WTC11 (cell line): ENCODE data around the gene PPP1R26.

Source experiments
- JUN ChIP-seq: sonication (generic); formaldehyde crosslinking; IDR thresholded peaks from 2 replicates; pipeline ENCODE4 v1.8.0; 2023; ENCODE audit warnings: mild to moderate bottlenecking, missing genetic modification reagents
- TCF7 ChIP-seq: sonication (generic); formaldehyde crosslinking; IDR thresholded peaks from 2 replicates; pipeline ENCODE4 v1.8.0; 2022; ENCODE audit warnings: mild to moderate bottlenecking, low read depth, missing genetic modification reagents, moderate library complexity
- TF ChIP-seq, protein P1 (sequence below): fragments of 200-600 bp; IDR thresholded peaks from 2 replicates; pipeline ENCODE4 v1.8.0; 2022; ENCODE audit warnings: antibody characterized with exemption
- TF ChIP-seq, protein P2 (sequence below): sonication (generic); formaldehyde crosslinking; IDR thresholded peaks from 2 replicates; pipeline ENCODE4 v1.8.1; 2022; ENCODE audit warnings: mild to moderate bottlenecking, missing genetic modification reagents, moderate library complexity, borderline replicate concordance
- TF ChIP-seq, protein P3 (sequence below): sonication (generic); formaldehyde crosslinking; IDR thresholded peaks from 2 replicates; pipeline ENCODE4 v1.8.1; 2022; ENCODE audit warnings: low read depth, missing genetic modification reagents, borderline replicate concordance
- TF ChIP-seq, protein P4 (sequence below): sonication (generic); formaldehyde crosslinking; IDR thresholded peaks from 2 replicates; pipeline ENCODE4 v1.8.0; 2022; ENCODE audit warnings: mild to moderate bottlenecking, missing genetic modification reagents
- TF ChIP-seq, protein P5 (sequence below): sonication (generic); formaldehyde crosslinking; IDR thresholded peaks from 2 replicates; pipeline ENCODE4 v1.8.0; 2023; ENCODE audit warnings: missing genetic modification reagents

DNA sequence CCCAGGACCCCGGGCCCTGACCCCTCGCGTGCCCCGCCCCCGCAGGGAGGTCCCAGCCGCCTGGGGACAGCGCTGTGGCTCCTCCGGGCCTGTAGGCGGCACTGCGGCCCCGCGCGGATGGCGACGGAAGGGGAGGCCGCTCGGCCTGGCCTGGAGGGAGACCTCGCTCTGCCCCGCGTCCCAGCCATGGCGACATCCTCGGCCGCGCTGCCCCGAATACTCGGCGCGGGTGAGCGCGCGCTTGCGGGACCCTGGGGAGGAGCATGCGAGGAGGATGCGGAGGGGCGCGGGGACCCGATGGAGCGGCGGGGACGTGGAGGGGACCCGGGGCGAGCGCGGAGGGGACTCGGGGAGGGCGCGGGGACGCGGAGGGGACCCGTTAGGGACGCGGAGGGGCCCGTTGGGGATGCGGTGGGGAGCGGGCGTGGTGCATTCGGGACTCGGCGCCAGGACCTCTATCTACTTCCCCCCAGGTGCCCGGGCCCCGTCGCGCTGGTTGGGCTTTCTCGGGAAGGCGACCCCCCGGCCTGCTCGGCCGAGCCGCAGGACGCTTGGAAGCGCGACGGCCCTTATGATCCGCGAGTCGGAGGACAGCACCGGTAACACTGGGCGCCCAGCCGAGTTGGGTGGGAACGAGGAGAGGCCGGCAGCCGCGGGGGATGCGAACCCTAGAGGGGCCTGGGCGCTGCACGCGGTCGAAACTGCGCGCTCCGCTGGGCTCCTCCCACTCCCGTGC lies 21.1 kb downstream of the PPP1R26 start, which contains the start of gene MRPS2:
- TF ChIP-seq, protein P1, sequence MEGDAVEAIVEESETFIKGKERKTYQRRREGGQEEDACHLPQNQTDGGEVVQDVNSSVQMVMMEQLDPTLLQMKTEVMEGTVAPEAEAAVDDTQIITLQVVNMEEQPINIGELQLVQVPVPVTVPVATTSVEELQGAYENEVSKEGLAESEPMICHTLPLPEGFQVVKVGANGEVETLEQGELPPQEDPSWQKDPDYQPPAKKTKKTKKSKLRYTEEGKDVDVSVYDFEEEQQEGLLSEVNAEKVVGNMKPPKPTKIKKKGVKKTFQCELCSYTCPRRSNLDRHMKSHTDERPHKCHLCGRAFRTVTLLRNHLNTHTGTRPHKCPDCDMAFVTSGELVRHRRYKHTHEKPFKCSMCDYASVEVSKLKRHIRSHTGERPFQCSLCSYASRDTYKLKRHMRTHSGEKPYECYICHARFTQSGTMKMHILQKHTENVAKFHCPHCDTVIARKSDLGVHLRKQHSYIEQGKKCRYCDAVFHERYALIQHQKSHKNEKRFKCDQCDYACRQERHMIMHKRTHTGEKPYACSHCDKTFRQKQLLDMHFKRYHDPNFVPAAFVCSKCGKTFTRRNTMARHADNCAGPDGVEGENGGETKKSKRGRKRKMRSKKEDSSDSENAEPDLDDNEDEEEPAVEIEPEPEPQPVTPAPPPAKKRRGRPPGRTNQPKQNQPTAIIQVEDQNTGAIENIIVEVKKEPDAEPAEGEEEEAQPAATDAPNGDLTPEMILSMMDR = peak; percentile 32; the same call in 1 of the 2 replicates
- TF ChIP-seq, protein P2, sequence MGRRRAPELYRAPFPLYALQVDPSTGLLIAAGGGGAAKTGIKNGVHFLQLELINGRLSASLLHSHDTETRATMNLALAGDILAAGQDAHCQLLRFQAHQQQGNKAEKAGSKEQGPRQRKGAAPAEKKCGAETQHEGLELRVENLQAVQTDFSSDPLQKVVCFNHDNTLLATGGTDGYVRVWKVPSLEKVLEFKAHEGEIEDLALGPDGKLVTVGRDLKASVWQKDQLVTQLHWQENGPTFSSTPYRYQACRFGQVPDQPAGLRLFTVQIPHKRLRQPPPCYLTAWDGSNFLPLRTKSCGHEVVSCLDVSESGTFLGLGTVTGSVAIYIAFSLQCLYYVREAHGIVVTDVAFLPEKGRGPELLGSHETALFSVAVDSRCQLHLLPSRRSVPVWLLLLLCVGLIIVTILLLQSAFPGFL (CRISPR knock-in tag) = no peak; the same call in 1 of the 2 replicates
- TF ChIP-seq JUN (CRISPR knock-in tag) (no peak), TCF7 (no peak)
- TF ChIP-seq, protein P3, sequence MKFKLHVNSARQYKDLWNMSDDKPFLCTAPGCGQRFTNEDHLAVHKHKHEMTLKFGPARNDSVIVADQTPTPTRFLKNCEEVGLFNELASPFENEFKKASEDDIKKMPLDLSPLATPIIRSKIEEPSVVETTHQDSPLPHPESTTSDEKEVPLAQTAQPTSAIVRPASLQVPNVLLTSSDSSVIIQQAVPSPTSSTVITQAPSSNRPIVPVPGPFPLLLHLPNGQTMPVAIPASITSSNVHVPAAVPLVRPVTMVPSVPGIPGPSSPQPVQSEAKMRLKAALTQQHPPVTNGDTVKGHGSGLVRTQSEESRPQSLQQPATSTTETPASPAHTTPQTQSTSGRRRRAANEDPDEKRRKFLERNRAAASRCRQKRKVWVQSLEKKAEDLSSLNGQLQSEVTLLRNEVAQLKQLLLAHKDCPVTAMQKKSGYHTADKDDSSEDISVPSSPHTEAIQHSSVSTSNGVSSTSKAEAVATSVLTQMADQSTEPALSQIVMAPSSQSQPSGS = no peak
- TF ChIP-seq, protein P4, sequence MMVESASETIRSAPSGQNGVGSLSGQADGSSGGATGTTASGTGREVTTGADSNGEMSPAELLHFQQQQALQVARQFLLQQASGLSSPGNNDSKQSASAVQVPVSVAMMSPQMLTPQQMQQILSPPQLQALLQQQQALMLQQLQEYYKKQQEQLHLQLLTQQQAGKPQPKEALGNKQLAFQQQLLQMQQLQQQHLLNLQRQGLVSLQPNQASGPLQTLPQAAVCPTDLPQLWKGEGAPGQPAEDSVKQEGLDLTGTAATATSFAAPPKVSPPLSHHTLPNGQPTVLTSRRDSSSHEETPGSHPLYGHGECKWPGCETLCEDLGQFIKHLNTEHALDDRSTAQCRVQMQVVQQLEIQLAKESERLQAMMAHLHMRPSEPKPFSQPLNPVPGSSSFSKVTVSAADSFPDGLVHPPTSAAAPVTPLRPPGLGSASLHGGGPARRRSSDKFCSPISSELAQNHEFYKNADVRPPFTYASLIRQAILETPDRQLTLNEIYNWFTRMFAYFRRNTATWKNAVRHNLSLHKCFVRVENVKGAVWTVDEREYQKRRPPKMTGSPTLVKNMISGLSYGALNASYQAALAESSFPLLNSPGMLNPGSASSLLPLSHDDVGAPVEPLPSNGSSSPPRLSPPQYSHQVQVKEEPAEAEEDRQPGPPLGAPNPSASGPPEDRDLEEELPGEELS = peak; percentile 88; the same call in 1 of the 2 replicates
- TF ChIP-seq, protein P5, sequence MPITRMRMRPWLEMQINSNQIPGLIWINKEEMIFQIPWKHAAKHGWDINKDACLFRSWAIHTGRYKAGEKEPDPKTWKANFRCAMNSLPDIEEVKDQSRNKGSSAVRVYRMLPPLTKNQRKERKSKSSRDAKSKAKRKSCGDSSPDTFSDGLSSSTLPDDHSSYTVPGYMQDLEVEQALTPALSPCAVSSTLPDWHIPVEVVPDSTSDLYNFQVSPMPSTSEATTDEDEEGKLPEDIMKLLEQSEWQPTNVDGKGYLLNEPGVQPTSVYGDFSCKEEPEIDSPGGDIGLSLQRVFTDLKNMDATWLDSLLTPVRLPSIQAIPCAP (CRISPR knock-in tag) = peak; percentile 76
